Glomerular endothelial cell (primary cell): ENCODE measurements around the gene FGF16. TPM values are rescaled to one million over a fixed set of nuclear protein-coding genes. Genes with fewer than 3 reads are reported as not detected.
"Not testable (repeated sequence)": the region's sequence is repeated elsewhere in the genome, so short reads cannot be mapped to it uniquely, and the experiment has no call there.

ENCODE experiments used
- DNase-seq: peaks from one replicate; pipeline ENCODE4 v3.0.0-alpha.2; 2011; ENCODE audit warnings: low read depth, low spot score; ENCODE audit errors: extremely low read depth
- total RNA-seq: library from RNA; depleted of rRNA; stranded (reverse); fragments of >200 nt; gene quantifications from 2 replicates; pipeline ENCODE4 v1.2.3, GENCODE V29; 2015

Gene FGF16
- total RNA-seq, 1 donor from 2014 or later = 27.7 TPM

- no peak for DNase-seq
Measured at GRCh38 chrX:77446029-77446585, 1.1 kb upstream of the FGF16 start.

DNA sequence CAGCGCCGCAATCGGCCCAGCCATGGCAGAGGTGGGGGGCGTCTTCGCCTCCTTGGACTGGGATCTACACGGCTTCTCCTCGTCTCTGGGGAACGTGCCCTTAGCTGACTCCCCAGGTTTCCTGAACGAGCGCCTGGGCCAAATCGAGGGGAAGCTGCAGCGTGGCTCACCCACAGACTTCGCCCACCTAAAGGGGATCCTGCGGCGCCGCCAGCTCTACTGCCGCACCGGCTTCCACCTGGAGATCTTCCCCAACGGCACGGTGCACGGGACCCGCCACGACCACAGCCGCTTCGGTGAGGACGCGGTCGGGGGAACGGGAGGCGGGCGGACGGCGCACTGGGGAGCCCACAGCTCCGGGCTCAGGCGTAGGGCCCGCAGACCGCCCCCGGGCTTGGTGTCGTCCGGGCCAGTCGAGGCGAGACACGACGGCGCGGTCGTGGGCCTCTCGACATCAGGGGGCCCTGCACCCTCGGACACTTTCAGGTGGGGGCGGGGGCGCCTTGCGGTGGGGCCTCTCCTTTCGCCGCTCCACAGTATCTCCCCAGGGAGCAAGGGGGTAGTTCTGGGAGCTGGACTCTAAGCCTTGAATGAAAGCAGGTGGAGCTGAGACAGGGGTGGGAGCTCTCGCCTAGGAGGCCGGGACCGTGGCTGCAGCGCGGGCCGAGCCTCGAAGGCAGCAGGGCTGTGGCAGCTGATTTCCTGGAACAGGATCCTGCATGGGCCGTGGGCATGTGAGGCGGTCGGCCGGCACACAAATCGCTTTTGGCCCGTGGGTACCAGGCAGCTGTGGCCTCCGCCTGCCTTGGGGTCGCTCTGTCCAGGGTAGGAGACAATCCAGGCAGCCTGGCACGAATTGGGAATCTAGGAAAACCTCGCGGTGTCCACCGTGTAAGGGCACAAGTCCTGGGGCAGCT, 722 bp downstream of the FGF16 start:
- no peak for DNase-seq

- DNase-seq = no peak
Measured at GRCh38 chrX:77450415-77450814, 3.2 kb downstream of the FGF16 start.

GRCh38 chrX:77450996-77451395, 3.8 kb downstream of the FGF16 start:
- no peak for DNase-seq

GRCh38 chrX:77453190-77453589, 6.0 kb downstream of the FGF16 start:
- no peak for DNase-seq

DNA sequence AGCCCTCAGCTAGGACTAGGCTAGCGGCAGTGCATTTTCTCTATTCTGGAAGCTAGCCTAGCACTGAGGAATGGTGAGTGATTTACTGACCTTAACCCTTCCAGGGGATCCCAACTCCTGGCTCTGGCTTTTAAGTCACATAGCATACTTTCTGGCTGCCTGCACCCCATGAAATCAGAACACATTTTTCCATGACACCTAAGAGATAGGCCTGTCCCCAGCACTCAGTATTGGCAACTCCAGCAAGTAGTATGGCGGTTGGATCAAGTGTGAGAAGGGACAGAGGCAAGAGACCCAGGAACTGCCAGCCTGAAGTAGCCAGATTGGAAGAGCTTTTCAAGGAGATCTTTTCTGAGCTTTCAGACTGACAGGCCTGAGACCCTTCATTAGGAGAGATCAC, 8.2 kb downstream of the FGF16 start:
- no peak for DNase-seq

- DNase-seq = no peak
Measured at GRCh38 chrX:77484045-77484444, 36.9 kb downstream of the FGF16 start.

DNA sequence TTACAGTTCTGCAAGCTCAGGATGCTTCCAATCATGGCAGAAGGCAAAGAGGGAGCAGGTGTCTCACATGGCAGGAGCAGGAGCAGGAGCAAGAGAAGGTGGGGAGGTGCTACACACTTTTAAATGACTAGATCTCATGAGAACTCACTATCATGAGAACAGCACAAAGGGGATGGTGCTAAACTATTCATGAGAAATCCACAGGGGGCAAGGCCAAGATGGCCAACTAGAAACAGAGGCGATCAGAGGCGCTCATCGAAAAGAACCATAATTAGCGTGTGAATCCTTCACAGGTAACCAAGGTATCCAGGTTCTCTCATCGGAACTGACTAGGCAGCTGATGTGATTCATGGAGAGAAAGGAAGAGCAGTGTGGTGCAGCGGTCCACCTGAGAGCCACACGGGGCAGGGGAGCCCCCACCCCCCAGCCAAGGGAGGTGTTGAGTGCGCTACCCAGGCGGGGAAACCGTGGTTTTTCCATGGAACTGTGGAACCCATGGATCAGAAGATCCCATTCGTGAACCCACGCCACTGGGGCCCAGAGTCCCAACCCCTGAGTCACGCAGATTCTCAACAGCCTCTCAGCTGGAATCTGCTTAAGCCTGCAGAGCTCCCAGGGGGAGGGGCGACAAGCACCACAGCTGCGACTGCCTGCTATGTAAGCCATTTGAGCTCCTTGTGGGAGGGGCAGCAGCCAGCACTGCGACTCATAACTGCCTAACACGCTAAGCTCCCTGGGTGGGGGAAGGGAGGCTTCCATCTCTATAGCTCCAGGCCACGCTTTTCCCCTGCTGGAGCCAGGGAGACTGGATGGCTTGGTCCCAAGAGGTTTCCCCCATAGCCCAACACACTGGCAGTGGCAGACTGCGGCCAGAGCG, 46.7 kb downstream of the FGF16 start:
- no peak for DNase-seq

DNA sequence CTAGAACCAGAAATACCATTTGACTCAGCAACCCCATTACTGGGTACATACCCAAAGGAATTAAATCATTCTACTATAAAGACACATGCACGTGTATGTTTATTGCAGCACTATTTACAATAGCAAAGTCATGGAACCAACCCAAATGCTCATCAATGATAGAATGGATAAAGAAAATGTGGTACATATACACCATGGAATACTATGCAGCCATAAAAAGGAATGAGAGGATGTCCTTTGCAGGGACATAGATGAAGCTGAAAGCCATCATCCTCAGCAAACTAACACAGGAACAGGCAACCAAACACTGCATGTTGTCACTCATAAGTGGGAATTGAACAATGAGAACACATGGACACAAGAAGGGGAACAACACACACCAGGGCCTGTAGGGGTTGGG, 53.0 kb downstream of the FGF16 start:
- not testable (repeated sequence) for DNase-seq

DNA sequence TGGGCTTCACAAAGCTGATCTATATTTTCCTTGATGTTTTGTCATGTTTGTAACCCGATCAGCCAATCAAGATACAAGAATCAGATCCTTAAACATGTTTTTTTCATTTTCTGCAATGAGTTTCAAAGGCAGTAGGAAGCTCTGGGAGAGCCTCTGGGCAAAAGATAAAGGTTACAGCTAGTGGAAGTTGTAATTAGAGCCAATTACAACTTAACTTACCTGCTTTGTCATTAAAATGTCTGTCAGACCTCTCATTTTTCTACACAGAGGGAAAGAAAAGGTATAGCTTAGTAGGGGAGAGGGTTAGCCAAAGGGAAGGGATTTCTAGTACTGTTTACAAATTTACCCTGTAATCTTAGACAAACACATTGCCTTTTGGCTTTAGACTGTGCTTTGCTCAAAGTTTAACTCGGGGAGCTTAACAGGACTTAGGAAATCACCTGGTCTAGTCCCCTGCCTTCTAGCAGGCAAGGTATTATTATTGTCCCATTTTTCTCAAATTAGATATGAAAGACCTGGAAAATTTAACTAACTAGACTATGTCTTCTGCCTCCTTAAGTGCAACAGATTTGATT, 55.8 kb downstream of the FGF16 start:
- no peak for DNase-seq

GRCh38 chrX:77505227-77505626, 58.0 kb downstream of the FGF16 start:
- no peak for DNase-seq
